Measurements from ENCODE around the gene PATJ.

DNA sequence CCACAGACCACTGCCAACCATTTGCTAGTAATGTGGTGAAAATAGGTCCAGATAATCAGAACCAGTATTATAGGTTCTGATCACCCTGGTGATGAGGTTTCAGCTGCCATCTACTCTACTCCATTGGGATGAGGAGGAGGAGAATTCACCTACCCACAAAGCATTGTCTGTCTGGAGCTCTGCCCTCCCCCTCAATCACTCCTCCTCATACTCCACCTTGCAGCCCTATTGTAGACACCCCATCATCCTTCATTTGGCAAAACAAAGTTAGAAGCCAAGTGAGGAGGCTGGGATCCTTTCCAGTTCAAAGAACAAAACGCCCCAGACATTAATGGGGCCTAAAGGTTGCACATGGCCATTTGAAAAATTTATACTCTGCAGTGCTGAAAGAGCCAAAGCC is 295.0 kb downstream of the PATJ start:
- TF ChIP-seq, protein P1, sequence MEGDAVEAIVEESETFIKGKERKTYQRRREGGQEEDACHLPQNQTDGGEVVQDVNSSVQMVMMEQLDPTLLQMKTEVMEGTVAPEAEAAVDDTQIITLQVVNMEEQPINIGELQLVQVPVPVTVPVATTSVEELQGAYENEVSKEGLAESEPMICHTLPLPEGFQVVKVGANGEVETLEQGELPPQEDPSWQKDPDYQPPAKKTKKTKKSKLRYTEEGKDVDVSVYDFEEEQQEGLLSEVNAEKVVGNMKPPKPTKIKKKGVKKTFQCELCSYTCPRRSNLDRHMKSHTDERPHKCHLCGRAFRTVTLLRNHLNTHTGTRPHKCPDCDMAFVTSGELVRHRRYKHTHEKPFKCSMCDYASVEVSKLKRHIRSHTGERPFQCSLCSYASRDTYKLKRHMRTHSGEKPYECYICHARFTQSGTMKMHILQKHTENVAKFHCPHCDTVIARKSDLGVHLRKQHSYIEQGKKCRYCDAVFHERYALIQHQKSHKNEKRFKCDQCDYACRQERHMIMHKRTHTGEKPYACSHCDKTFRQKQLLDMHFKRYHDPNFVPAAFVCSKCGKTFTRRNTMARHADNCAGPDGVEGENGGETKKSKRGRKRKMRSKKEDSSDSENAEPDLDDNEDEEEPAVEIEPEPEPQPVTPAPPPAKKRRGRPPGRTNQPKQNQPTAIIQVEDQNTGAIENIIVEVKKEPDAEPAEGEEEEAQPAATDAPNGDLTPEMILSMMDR (IDR thresholded peaks at IDR 0.05; ENCODE audit: insufficient read depth, low read length), result no peak
- TF ChIP-seq GABPA (IDR thresholded peaks at IDR 0.05; ENCODE audit: low read depth) (no peak), POLR2AphosphoS5 (IDR thresholded peaks at IDR 0.05; ENCODE audit: low read depth) (no peak)

Data from HL-60 (cell line).